Adipocyte (in vitro differentiated cells): Measurements from ENCODE around the gene MLH1.

Experiments used
- DNase-seq: peaks from one replicate; pipeline ENCODE4 v3.0.0-alpha.2; 2015; ENCODE audit warnings: low read depth
- H3K27me3 ChIP-seq: replicated peaks from 2 replicates; pipeline ENCODE4 v1.7.0; 2013; ENCODE audit warnings: mild to moderate bottlenecking, low read length, moderate library complexity; ENCODE audit not compliant: control insufficient read depth, insufficient read depth
- H3K36me3 ChIP-seq: 2 replicates; pipeline ENCODE4 v1.7.0; 2013; ENCODE audit warnings: low read length, mild to moderate bottlenecking, moderate library complexity; ENCODE audit not compliant: control insufficient read depth, insufficient read depth, severe bottlenecking
- H3K4me1 ChIP-seq: 2 replicates; pipeline ENCODE4 v1.7.0; 2013; ENCODE audit warnings: mild to moderate bottlenecking, low read length, moderate library complexity; ENCODE audit not compliant: control insufficient read depth, insufficient read depth
- H3K4me3 ChIP-seq: 2 replicates; pipeline ENCODE4 v1.7.0; 2013; ENCODE audit warnings: mild to moderate bottlenecking, low read length, moderate library complexity
- H3K9ac ChIP-seq: 2 replicates; pipeline ENCODE4 v1.7.0; 2013; ENCODE audit warnings: mild to moderate bottlenecking, low read length, moderate library complexity
- H3K9me3 ChIP-seq: 2 replicates; pipeline ENCODE4 v1.7.0; 2013; ENCODE audit warnings: mild to moderate bottlenecking, low read length, moderate library complexity; ENCODE audit not compliant: control insufficient read depth

MLH1 gene

GRCh38 chr3:36989005-36989404 is 4.3 kb upstream of the MLH1 start:
- Histone ChIP-seq H3K4me3 (peak overlapping the region; percentile 99), H3K27me3 (no peaks in the 10 kb centered on the region), H3K9ac (peak overlapping the region; percentile 99), H3K4me1 (peaks cover 32% of the 10 kb centered on the region), H3K9me3 (no peaks in the 10 kb centered on the region), H3K36me3 (peaks cover 43% of the 10 kb centered on the region)
- DNase-seq: no peak

- no peaks in the 10 kb centered on the region for H3K27me3 ChIP-seq
- H3K9ac ChIP-seq: peak overlapping the region; percentile 99
- no peaks in the 10 kb centered on the region for H3K9me3 ChIP-seq
- peaks cover 37% of the 10 kb centered on the region for H3K4me1 ChIP-seq
- no peak for DNase-seq
- H3K4me3 ChIP-seq: peak overlapping the region; percentile 99
- H3K36me3 ChIP-seq: peaks cover 38% of the 10 kb centered on the region
Measured at GRCh38 chr3:36989568-36989967, 3.8 kb upstream of the MLH1 start.

- DNase-seq: no peak
- Histone ChIP-seq H3K4me1 (peaks cover 38% of the 10 kb centered on the region), H3K36me3 (peaks cover 27% of the 10 kb centered on the region), H3K4me3 (peak overlapping the region; percentile 99), H3K27me3 (no peaks in the 10 kb centered on the region), H3K9me3 (no peaks in the 10 kb centered on the region), H3K9ac (peak overlapping the region; percentile 99)
Measured at GRCh38 chr3:36991147-36991546, 2.2 kb upstream of the MLH1 start.

GRCh38 chr3:36991923-36992805 is 1.2 kb upstream of the MLH1 start:
- H3K4me3 ChIP-seq: peak overlapping the region; percentile 99
- DNase-seq: peak; percentile 57
- H3K4me1 ChIP-seq: peaks cover 38% of the 10 kb centered on the region
- peaks cover 27% of the 10 kb centered on the region for H3K36me3 ChIP-seq
- H3K9ac ChIP-seq: peak overlapping the region; percentile 99
- no peaks in the 10 kb centered on the region for H3K9me3 ChIP-seq
- H3K27me3 ChIP-seq: no peaks in the 10 kb centered on the region

- Histone ChIP-seq H3K27me3 (no peaks in the 10 kb centered on the region), H3K4me3 (peak within 1 kb of the TSS; percentile 99), H3K9ac (peak within 1 kb of the TSS; percentile 99), H3K9me3 (no peaks in the 10 kb centered on the region), H3K36me3 (peaks cover 27% of the 10 kb centered on the region), H3K4me1 (peaks cover 38% of the 10 kb centered on the region)
- DNase-seq: peak; percentile 100
Measured at GRCh38 chr3:36992806-36993325, 452 bp upstream of the MLH1 start, which contains the start of gene EPM2AIP1. EPM2AIP1 (minus strand) TSS chr3:36993131; CDS start chr3:36993077, 54 bp downstream.

GRCh38 chr3:37014620-37015019 is 21.3 kb downstream of the MLH1 start:
- no peaks in the 10 kb centered on the region for H3K4me1 ChIP-seq
- no peaks in the 10 kb centered on the region for H3K27me3 ChIP-seq
- peaks cover 76% of the 10 kb centered on the region for H3K36me3 ChIP-seq
- H3K9ac ChIP-seq: no peak overlapping the region
- H3K9me3 ChIP-seq: no peaks in the 10 kb centered on the region
- no peak overlapping the region for H3K4me3 ChIP-seq
- DNase-seq: no peak

GRCh38 chr3:37015642-37016041 is 22.3 kb downstream of the MLH1 start:
- Histone ChIP-seq H3K4me3 (no peak overlapping the region), H3K9ac (no peak overlapping the region), H3K36me3 (peaks cover 85% of the 10 kb centered on the region), H3K9me3 (no peaks in the 10 kb centered on the region), H3K4me1 (no peaks in the 10 kb centered on the region), H3K27me3 (no peaks in the 10 kb centered on the region)
- DNase-seq: no peak

GRCh38 chr3:37016903-37017302 is 23.6 kb downstream of the MLH1 start:
- no peak for DNase-seq
- Histone ChIP-seq H3K9ac (no peak overlapping the region), H3K36me3 (peaks cover 88% of the 10 kb centered on the region), H3K9me3 (no peaks in the 10 kb centered on the region), H3K27me3 (no peaks in the 10 kb centered on the region), H3K4me1 (no peaks in the 10 kb centered on the region), H3K4me3 (no peak overlapping the region)

GRCh38 chr3:37017683-37018082 is 24.4 kb downstream of the MLH1 start:
- no peak overlapping the region for H3K4me3 ChIP-seq
- H3K9ac ChIP-seq: no peak overlapping the region
- H3K4me1 ChIP-seq: no peaks in the 10 kb centered on the region
- H3K36me3 ChIP-seq: peaks cover 88% of the 10 kb centered on the region
- no peaks in the 10 kb centered on the region for H3K27me3 ChIP-seq
- no peak for DNase-seq
- no peaks in the 10 kb centered on the region for H3K9me3 ChIP-seq

- peaks cover 83% of the 10 kb centered on the region for H3K36me3 ChIP-seq
- no peaks in the 10 kb centered on the region for H3K27me3 ChIP-seq
- H3K9me3 ChIP-seq: no peaks in the 10 kb centered on the region
- peak; percentile 56 for DNase-seq
- no peak overlapping the region for H3K9ac ChIP-seq
- peaks cover 5% of the 10 kb centered on the region for H3K4me1 ChIP-seq
- H3K4me3 ChIP-seq: no peak overlapping the region
Measured at GRCh38 chr3:37024092-37024491, 30.8 kb downstream of the MLH1 start.

GRCh38 chr3:37024820-37025405 is 31.6 kb downstream of the MLH1 start:
- no peak overlapping the region for H3K4me3 ChIP-seq
- H3K9ac ChIP-seq: no peak overlapping the region
- no peaks in the 10 kb centered on the region for H3K27me3 ChIP-seq
- H3K4me1 ChIP-seq: peaks cover 12% of the 10 kb centered on the region
- H3K9me3 ChIP-seq: no peaks in the 10 kb centered on the region
- no peak for DNase-seq
- peaks cover 82% of the 10 kb centered on the region for H3K36me3 ChIP-seq
